HG02981 (cell line): ENCODE measurements around the gene CACNA2D3.

Experiments used
- ATAC-seq: cut with Tn5 transposase; IDR thresholded peaks from one replicate; pipeline ENCODE4 v1.9.1; 2021; ENCODE audit warnings: mild to moderate bottlenecking, moderate library complexity; ENCODE audit not compliant: unreplicated experiment

CACNA2D3 gene

DNA sequence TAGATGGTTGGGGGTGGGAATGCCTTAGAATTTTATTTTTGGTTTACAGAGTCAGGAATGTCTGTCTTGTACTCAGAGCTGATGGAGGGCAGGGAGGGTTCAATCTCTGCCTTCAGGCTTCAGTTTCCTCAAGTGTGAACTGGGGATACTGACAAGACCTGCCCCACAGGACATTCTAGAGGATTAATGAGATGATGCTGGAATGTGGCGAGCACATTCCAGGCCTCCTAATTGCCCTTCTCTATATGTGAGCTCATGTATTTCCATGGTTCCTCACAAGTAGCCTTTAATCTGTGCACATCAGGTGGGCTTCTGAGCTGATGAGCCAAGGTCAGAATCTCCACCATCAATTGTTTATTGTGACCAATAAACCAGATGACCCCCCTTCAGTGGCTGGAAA is 90.4 kb downstream of the CACNA2D3 start:
- ATAC-seq, result no peak

DNA sequence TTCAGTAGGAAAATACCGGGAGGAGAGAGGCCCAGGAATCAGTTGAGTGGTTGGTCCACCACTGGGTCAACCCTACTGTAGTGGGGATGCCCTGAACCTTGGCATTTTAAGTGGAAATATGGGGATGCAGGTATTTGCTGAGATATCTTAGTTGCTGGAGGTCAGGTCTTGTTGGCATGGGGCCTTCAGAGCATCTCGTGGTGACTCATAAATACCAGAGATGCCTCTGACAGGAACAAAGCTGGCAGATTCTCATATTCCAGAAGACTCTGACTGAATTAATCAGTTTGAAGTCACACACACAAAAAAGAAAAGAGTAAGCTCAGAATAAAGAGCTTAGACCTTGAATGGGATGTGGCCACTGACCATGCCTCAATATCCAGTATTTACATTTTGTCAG is 91.6 kb downstream of the CACNA2D3 start:
- no peak for ATAC-seq

DNA sequence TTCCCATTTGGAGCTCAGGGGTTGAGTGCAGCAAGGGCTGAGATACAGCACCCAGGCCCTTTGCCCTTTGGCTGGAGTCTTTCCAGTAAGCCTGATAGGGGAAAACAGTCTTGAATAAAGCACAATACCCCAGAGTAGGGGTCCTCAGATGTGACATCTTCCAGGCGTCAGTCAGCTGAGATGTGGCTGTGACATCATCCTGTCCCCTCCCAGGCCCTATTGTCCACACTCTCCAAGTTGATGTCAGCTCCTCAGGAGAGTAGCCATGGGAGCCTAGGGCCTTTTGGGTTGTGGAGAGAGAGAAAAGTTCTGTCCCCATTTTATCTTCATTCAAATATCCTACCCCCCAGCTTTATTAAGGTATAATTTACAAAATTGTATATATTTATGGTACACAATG is 92.5 kb downstream of the CACNA2D3 start:
- no peak for ATAC-seq

DNA sequence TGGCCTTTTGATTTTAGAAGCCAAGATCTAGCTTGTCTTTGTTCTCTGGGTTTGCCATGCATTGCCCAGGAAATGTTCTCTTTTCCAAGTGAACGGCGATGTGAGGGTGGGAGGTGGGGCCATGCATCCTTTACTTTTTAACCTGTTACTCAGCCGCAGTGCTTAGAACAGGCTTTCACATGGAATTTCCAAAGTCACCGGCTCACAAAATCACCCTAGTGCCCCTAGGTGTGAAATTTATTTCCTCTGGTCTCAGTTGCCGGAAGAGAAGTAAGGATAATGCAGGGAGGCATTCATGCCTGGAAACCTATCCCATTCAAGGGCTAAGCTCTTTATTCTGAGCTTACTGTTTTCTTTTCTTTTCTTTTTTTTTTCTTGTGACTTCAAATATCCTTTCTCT is 93.2 kb downstream of the CACNA2D3 start:
- ATAC-seq, result no peak

DNA sequence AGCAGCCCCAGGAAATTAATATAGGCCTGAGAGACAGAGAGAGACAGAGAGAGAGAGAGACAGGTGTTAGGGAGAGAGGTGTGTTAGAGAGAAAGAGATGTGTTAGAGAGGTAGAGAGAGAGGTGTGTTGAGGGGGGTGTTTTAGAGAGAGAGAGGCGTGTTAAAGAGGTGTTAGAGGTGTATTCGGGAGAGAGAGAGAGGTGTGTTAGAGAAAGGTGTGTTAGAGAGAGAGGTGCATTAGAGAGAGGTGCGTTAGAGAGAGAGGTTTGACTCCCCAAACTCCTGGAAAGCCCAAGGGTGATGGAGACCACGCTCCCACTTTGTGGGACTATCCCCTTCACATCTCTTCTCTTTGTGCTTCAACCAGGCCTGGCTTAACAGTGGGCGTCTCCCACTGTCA is 95.5 kb downstream of the CACNA2D3 start:
- ATAC-seq, result no peak

DNA sequence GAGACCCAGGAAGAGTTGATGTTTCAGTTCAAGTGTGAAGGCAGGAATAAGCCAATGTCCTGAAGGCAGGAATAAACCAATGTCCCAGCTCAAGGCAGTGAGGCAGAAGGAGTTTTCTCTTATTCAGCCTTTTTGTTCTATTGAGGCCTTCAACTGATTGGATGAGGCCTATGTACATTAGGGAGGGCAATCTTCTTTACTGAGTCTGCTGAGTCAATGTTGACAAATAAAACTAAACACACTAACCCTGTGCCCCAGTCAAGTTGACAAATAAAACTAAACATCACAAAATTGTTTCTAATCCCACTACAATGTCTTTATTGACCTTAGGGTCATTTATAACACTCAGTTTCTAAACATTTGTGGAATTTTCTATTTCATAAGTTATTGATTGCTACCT is 100.0 kb downstream of the CACNA2D3 start:
- no peak for ATAC-seq

DNA sequence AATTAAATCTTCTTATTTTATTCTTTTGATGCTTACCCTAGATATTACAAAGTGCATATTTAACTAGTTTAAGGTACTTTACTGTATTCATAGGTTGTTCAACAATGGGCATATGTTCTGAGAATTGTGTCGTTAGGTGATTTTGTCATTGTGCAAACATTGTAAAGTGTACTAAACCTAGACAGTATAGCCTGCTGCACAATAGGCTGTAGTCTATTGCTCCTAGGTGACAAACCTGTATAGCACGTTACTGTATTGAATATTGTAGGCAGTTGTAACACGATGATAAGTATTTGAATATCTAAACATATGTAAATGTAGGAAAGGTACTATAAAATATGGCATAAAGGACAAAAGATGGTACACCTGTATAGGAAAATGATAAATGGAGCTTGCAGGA is 100.7 kb downstream of the CACNA2D3 start:
- no peak for ATAC-seq

DNA sequence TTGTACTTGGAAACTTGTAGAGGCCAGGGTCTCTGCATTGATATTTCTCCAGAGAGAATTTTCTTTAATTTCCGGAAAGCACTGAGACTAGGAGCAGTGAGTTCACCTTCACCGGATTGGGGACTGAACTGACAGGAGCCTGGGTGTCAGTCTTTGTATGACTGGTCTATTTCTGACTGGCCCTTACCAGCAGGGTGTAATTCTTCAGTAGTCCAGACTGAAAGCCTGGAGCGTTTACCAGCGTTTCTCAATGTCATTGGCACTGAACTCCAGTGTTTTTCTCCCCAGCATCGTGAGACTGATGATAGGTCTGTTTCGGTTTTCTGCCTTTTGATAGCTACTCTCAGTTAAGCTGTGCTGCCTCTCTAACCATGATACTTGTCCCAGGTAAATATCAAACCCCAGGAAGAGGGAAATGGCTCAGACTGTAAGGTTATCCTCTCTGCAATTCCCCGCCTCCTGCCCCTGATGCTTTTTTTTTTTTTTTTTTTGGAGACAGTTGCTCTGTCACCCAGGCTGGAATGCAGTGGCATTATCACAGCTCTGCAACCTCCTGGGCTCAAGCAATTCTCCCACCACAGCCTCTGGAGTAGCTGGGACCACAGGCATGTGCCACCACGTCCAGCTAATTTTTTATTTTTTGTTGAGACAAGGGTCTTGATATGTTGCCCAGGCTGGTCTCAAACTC is 103.6 kb downstream of the CACNA2D3 start:
- ATAC-seq, result no peak

DNA sequence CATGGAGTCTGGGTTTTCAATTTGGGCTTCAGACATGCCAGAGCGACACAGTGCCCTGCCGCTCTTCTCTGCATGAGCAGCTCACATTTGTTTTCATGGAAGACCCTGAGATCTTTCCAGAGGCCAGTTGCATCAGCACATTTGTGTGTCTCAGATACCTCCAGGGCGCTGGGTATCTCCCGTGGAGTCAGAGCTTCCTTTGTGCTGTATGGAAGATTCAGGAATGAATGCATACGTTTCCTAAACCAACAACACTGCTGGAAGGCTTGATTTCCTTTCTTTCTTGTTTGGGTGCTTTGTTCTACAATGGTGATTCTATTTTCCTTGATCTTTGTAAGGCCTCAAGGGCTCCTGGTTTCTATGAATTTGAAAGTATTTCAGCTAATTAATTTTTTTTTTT is 106.5 kb downstream of the CACNA2D3 start:
- no peak for ATAC-seq

DNA sequence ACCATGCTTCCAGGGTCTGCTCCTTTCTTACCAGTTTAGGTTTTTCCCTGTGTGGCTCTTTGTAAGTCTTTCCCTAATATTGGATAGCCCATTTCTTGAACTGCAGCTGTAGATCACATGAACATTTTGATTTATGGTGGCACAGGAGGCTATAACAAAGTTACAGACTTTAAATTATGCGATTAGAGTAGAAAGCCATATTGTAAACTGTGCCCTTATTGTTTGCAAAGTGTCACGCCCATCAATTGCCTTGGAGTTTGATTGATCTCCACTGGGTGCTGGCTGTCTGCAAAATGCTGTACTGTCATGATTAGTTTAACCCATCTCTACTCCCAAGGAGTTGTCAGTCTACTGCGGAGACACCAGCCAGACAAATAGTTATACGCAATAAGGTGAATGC is 110.3 kb downstream of the CACNA2D3 start:
- no peak for ATAC-seq

DNA sequence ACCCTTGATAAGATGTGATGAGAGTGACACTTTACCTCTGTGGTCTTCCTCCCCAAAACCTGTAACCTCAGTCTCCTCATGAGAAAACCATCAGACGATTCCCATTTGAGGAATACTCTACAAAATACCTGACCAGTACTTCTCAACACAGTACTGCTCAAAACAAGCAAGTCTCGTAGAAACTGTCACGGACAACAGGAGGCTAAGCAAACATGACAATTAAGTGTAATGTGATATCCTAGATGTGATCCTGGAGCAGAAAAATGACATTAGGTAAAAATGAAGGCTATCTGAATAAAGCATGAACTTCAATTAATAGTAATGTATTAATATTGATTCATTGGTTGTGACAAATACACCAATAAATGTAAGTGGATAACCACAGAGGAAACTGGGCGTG is 113.6 kb downstream of the CACNA2D3 start:
- no peak for ATAC-seq

DNA sequence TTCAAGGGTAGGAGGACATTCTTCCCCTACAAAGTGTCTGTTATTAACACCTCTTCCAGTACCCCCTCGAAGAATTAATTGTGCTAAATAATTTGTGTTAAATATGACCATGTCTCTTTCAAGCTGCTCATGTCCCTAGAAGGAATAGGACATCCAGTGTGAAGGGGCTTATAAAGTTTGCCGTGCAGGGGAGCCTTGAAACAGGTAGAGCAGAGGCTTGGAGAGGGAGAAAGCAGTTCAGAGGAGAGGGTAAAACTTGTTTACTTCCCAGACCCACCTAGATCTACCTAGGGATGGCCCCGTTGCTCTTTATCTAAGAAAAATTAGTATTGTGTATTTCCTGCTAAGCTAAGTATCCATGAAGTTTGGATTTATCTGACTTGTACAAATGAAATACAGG is 114.8 kb downstream of the CACNA2D3 start:
- no peak for ATAC-seq

DNA sequence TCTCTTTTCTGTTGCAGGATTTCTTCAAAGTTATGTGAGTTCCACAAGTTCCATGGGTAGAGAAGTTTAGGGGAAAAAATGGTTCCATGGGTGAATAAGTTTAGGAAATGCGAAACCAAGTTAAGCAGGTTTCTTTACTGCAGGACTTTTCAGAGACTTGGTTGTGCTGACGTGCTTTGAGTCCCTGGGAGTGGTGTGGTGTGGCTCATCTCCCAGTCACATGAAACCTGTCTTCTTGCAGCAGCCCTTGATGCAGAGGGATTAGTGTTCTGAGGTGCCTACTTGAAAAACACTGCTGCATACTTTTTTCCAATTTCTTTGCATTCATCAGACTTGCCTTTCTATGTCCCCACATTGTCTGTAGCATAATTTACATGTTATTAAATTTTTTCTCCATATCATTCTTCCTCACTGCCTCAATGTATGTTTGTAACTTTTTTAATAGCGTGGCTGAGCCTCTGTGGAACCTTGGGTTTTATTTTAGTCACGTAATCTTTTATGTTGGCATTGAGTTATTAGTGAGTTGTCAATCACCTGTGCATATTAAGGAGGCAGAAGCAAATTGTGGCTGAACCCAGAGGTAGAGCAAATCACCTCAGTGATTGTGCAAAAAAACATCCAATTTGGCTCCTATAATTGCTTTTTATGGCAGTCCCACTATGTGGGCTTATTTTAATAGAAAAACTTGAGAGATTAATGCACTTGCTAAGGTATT is 115.6 kb downstream of the CACNA2D3 start:
- ATAC-seq, result no peak

DNA sequence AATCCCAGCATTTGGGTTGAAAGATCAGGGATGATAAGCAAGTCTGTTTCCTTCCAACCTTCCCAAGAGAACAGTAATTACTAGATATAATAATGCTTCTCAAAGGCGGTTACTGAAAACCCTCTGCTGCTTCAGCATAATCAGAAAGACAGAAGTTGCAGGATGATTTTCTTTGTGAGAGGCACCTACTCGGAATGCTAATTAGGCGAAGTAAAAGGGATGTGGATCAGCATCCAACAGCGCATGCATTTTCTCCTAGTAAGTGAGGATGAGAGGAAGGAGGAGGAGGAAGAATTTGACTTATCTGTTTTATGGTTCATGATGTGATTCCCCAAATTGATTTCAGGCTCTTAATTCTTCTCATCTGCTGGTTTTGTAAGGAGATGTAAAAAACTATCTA is 118.0 kb downstream of the CACNA2D3 start:
- no peak for ATAC-seq

DNA sequence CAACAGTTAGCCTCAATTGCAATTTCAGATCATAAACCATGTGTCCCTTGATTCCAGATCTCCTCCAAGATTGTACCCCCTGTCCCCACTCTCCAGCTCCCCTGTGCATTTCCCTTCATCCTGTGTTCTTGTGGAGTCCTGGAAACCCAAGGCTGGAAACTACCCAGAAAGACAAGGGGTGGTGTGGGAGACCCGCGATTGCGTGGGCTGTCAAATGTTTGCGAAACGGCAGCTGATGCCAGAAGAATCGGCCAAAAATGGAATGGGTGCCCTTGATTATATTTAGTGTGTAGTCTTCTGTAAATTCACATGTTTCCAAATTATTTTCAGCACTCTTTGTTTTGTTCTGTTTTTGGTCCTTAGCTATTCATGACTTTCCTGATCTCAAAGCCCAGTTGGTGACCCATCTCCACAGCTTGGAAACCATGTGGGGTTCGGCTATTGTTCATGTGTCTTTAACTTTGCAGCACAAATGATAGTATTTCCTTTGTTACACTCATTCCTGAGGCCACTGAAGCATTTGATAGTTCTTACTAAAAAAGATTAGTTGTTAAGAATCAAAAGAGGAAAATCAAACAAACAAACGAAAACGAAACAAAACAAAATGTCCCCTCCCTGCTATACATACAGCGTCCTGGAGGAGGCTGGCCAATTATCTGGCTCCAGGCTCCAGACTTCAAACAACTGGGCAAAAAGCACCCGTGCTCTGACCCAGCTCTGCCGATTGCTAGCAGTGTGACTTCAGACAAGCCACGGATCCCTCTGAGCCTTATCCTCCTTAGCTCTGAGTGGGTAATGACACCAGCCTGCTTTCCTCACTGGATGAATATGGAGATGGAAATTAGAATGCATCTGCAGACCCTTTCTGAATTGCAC is 120.9 kb downstream of the CACNA2D3 start:
- no peak for ATAC-seq

DNA sequence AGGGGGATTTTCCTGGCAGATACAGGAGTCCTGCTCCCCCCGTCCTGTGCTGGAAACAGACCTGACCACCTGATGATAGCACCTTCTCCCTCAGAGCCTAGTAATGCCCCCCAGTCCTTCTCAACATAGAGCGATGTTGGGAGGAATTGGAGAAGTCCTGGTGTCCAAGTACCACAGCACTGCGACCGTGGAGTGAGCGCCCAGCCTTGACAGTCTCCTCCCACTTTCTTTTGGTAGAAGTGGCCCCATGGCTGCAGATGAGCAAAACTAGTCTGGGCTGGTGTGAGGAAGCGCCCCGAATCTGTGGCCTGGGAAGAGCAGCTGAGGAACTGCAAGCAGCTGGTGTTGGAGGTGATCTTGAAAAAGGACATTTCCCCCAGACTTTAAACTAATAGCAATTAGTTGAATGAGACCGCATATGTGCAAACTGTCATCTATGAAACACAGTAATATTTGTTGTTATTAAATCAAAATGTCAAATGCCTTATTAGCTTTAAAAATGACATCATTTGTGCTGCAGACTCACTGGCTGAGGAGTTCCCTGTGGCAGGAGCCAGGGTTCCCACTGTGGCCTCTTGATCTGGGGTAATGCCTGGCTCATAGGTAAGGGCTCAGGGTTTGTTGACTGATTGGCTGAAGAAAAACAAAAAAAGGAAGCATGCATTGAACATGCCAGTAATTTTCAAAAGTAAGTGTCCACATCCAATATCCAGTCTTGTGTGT is 121.8 kb downstream of the CACNA2D3 start:
- ATAC-seq, result no peak

DNA sequence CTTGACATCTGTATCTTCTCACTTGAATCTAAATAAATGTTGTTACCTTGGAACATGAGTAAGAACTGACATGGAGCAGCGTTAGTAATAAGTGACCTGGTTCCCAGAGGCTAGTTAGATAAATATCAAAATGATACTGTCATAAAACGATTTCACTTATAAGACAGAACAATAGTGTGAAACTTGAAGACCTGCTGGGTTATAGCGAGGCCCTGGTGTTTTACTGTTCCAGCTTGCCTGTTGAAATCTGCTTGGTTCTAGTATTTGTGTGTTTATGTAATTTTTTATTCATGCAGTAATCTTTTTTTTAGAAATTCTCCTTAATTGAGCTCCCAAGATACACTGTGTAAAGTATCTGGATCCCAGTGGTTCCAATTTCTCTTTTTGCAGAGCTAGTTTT is 129.4 kb downstream of the CACNA2D3 start:
- ATAC-seq, result no peak

DNA sequence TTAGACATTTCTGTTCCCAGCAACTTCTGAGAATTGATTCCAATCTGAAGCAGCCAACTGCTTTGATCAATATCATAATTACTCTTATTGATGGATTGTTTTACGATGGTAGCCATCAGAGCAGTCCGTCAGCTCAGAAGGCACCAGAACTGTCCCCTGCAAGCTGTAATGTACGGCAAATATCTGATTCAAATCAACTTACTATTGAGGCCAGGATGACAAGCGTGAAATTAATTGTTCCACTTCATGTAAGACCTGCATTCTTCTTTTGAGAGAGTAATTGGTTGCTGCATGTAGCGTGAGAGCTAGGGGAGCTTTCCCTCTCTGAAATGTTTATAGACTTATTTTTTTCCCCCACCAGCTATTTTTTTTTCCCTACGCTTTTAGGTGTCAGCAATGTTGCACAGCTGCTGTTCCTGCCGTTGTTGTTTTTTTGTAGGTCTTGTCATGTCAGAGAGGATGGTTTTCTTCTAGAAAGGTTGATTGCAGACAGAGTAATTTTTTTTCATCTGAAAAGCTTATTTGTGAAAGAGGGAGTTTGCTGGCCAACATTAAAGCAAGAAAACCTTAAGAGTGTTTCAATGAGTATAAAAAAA is 134.9 kb downstream of the CACNA2D3 start:
- ATAC-seq, result no peak

DNA sequence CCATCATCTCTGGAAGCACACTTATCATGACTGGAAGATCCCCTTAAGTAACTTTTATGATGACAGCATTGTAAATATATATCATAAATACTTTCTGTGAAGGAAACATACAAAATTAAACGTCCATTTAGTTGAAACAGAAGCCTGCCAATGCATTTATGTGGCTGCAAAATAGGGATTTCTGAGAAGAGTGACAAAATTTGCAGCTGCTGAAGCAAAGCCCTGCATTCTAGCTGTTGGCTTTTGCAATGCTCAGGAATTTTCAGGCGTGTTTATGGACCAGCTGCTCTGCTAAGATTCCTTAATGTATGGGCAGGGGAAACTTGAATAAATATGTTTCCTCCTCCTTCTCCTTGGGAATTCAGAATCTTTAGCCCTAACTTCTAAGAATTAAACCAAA is 137.3 kb downstream of the CACNA2D3 start:
- ATAC-seq, result no peak

DNA sequence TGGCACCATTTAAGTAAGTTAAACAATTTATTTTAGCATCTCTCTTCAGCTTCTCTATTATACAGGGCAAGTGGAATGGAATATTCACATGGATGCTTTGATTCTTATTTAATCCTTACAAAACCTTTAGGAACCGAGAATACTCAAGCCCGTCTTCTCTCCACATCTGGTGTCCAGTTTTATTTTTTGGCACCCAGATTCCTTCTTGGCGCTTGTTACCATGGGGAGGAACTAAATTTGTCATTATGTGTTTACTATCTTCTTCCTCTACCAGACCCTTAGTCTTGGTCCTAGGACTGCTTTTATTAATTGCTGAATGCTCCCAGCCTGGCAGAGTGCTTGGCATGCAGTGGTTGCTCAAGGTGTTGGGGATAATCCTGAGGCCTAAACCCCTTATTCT is 138.8 kb downstream of the CACNA2D3 start:
- no peak for ATAC-seq

DNA sequence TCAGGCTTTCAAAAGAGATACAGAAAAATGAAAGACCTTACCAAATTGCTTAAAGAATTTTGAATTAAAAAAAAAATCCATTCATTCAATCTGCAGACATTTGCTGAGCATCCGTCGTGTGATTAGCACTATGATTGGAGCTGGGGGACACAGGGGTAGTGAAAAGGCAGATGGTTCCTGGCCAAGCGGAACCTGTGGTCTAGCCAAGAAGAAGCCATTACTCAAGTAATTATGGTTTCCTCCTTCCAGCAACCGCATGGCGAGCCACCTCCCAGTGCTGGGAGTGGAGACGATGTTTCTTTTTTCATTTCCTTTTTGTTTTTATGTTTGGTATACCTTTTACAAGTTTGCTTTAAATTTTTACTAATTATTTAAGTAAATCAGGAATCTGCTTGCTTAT is 140.2 kb downstream of the CACNA2D3 start:
- ATAC-seq, result no peak
